ENCODE measurements around the gene MDH2.
"Not testable (repeated sequence)": the region's sequence is repeated elsewhere in the genome, so short reads cannot be mapped to it uniquely, and the experiment has no call there.

Gene MDH2

DNA sequence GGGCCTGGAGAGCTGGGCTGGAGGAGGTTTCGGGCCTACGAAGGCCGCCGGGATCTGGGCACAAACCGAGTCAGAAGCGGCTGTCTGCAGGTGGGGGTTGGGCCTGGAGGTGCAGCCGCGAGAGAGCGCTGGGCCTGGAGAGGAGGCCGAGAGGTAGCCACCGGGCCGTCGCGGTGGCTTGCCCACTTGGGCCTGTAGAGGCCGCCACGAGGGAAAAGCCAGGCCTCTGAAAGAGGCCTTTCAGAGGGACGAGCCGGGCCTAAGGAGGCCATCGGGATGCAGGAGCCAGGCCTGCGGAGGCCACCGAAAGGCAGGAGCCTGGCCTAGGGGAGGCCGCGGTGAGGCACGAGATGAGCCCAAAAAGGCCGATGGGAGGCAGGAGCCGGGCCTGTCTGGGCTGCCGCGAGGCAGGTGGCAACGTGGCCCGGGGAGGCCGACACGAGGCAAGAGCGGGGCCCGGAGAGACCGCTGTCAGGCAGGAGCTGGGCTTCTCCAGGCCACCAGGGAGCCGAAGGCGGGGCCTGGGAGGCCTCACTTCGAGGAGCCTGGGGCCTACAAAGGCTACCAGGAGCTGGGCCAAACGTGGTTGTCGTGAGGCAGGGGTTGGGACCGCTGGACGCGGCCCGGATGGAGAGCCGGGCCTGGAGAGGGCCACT lies 25.6 kb downstream of the MDH2 start:
- no peak for DNase-seq

- no peak for DNase-seq
These were observed 26.5 kb downstream of the MDH2 start for GRCh38 chr7:76074306-76074971.

GRCh38 chr7:76074972-76075370 lies 27.1 kb downstream of the MDH2 start:
- no peak for DNase-seq

GRCh38 chr7:76076995-76077394 lies 29.1 kb downstream of the MDH2 start:
- DNase-seq, result no peak

DNA sequence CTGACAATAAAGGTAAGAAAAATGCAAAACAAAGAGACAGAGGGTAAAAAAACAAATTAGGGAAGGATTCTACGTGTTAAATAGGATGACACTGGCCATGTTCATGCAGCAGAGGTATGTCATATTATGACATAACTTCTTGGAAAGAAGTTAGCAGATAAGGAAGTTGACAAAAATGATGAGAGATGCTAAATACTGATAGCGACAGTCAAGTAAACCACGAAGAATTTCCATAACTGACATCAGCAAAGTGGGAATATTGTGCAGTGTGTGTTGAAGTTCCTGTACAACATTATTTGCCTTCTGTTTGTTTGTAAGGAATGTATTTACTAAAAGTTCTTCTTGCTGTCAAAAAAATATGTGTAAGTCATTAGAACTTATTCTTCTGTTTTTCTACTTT lies 29.5 kb downstream of the MDH2 start:
- peak; percentile 43 to 78 (median 72) for DNase-seq

DNA sequence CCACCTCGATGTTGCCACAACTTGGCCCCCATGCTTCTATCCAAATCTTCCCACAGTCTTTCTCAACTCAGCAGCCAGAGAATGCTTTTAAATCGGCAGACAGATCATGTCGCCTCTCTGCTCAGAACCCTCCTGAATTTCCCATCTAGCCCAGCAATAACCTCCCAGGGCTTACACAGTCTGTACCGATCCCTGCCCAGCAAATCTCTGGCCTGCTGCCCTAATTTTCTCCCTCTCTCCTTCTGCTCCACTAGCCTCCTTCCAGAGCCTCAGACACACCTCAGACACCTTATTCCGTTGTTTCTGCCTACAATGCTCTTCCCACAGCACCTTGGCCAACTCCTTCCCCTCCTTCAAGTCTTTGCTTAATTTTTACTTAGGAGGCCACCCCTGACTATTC lies 32.3 kb downstream of the MDH2 start:
- no peak for DNase-seq

GRCh38 chr7:76084115-76084514 lies 36.2 kb downstream of the MDH2 start:
- DNase-seq, result not testable (repeated sequence)

DNA sequence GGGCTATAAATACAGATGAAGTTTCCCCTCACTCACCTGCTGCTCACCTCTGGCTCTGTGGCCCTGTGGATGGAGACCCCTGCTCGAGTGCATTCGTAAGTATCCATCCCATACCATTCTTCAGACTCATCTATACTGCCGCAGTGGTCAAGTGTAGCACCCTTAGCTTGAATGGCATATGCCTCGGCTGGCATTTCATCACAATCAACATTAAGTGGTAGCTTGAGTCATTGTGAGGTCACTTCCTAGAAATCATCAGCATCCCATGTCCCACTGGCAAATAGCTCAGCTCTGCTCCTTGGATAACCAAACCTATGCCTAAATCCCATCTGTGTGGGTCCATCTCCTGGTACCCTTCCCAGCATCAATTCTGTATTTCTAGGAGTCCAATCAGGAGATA lies 38.2 kb downstream of the MDH2 start:
- peak; percentile 39 to 55 (median 47) for DNase-seq

DNA sequence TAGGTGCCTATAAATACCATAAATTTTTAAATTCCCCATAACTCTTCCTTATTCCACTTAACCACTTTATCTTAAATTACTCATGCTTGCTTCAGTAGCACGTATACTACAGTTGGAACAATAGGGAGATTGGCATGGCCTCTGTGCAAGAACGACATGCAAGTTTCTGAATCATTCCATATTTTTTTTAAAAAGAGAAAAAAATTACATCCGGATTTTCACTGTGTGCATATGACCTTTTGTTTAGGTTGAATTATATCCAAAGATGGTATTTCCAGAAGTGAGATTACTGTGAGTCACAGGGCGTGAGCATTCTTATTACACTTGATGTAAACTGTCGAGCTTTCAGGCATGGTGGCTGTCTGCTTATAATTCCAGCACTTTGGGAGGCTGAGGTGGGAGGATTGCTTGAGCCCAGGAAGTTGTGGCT lies 39.5 kb downstream of the MDH2 start:
- peak; percentile 40 to 60 (median 54) for DNase-seq

GRCh38 chr7:76089865-76090475 lies 42.1 kb downstream of the MDH2 start:
- DNase-seq, result no peak

DNA sequence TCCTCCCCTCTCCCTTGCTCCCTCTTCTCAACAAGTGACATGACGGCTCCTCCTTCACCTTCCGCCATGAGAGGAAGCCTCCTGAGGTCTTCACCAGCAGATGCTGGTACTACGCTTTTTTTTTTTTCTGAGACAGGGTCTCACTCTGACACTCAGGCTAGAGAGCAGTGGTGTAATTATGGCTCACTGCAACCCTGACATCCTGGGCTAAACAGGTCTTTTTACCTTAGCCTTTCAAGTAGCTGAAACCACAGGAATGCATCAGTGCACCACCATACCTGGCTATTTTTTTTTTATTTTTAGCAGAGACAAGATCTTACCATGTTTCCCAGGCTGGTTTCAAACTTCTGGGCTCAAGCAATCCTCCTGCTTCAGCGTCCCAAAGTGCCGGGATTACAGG lies 43.6 kb downstream of the MDH2 start:
- no peak for DNase-seq

DNA sequence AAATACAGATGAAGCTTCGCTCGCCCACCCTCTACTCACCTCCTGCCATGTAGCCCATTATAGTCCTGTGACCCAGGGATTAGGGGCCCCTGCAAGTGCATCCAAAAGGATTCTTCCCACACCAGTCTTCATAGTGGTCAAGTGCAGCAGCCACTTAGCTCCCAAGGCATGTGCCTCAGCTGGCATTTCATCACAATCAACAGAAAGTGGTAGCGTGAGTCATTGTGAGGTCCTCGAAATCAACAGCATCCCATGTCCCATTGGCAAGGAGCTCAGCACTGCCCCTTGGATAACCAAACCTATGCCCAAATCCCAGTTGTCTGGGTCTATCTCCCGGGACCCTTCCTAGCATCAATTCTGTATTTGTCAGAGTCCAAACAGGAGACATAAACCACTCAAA lies 45.6 kb downstream of the MDH2 start:
- not testable (repeated sequence) for DNase-seq

DNA sequence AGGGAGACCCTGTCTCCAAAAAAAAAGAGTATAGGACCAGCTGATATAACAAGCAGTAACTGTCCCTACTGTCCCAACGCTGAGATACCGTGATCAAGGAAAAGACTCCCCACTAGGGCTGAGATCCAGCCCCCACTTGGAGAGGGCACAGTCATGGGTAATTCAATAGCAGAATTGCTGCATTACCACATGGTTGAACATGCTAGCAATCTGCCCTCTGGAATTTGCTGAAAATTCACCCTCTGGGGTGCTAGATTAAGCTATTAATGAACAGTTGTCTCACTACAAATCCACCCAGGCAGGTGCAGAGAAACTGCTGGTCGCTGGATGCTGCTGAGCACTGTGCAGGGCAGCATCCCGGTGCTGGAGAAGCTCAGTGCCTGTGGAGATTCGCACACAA lies 46.4 kb downstream of the MDH2 start:
- not testable (repeated sequence) for DNase-seq

GRCh38 chr7:76095908-76096307 lies 48.0 kb downstream of the MDH2 start:
- DNase-seq, result peak in 1 of 3 donors; percentile 13

GRCh38 chr7:76101693-76102437 lies 54.0 kb downstream of the MDH2 start:
- DNase-seq, result not testable (repeated sequence)

DNA sequence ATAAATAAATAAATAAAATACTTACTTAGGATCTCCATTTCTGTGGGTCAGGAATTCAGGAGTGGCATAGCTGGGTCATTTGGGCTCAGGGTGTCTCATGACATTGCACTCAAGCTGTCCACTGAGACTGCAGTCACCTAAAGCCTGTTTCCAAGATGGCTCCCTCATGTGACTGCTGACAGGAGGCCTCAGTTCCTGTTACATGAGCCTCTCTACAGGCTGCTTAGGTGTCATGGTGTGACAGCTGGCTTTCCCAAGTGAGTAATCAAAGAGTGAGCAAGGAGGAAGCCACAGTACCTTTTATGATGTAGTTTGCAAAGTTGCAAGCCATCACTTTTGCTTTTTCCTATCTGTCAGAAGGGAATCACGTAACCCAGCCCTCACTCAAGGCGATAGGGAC lies 55.9 kb downstream of the MDH2 start:
- not testable (repeated sequence) for DNase-seq

DNA sequence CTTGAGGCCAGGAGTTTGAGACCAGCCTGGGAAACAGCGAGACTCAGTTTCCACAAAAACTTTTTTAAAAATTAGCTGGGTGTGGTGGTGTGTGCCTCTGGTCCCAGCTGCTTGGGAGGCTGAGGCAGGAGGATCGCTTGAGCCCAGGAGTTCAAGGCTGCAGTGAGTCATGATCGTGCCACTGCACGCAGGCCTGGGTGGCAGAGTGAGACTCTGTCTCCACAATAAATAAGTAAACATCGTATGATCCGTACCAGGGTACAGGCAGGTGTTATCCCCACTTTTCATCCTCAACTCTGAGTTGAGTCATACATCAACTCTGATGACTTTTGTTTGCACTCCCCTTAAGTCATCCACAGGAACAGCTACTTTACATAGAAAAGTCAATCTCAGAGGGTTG lies 58.2 kb downstream of the MDH2 start:
- DNase-seq, result not testable (repeated sequence)

DNA sequence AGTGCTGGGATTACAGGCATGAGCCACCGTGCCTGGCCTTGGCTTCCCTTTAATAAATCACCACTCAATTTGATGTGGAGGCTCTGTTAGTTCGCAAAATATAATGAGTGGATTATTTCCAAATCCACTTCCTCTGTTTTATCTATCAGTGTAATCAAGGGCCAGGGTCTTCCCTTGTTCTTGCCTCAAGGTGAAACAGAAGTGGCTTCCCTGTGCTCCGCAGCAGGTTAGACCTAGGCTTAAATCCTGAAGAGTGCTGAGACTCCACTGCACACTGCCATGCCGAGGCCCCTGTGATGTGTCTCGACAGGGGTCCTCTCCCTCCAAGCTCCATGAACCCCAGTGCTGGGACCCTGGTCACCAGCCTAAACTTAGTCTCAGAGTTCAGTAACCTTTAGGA lies 59.0 kb downstream of the MDH2 start:
- DNase-seq, result no peak

DNA sequence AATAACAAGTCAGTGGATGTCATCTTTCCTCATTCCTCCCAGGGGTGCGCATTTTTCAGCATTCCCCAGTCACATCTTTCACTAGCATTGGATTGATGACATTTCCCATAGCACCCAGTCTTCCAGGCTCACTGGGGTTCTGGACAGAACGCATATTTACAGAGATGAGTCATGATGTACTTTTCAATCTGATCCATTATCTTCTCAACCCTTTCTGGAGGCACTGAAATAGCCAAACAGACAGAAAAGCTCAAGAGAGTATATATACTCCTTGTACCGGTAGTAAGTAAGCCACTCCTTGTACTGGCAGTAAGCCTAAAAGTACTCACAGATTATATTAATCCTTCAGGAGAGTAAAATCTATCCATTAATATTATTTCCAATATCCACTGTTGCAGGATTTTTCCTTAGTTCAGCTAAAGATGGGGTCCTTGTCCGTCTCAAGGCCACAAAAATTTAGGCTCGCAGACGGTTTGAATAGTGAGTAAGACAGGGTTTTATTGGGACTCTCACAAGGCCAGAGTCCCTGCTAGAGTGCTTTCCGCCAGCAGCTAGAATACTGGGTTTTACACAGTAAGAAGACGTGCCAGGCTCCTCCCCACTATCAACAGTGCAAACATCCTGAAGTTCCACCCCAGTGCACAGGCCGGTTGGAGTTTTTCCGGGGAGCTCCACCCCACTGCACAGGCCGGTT lies 60.8 kb downstream of the MDH2 start:
- DNase-seq, result no peak

GRCh38 chr7:76113042-76113630 lies 65.2 kb downstream of the MDH2 start:
- not testable (repeated sequence) for DNase-seq

DNA sequence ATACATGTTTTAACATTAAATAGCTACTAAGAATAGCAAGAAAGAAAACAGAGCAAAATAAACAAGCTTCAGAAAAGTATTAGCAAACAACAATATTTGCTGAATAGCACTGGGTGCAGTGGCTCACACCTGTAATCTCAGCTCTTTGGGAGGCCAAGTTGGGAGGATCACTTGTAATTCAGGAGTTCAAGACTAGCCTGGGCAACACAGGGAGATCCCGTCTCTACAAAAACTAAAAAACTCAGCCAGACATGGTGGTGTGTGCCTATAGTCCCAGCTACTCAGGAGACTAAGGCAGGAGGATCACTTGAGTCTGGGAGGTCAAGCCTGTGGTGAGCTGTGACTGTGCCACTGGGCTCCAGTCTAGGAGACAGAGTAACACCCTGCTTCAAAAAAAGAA lies 66.8 kb downstream of the MDH2 start:
- DNase-seq, result not testable (repeated sequence)
